ENCODE data around the gene MAP3K10. TPM values are rescaled to one million over a fixed set of nuclear protein-coding genes. Genes with fewer than 3 reads are reported as not detected.
A peak's percentile ranks its signal among the peaks of the same experiment; 100 is the strongest.

MAP3K10 gene
- total RNA-seq, 1 experiment from 2014 or later: 255 TPM

DNA sequence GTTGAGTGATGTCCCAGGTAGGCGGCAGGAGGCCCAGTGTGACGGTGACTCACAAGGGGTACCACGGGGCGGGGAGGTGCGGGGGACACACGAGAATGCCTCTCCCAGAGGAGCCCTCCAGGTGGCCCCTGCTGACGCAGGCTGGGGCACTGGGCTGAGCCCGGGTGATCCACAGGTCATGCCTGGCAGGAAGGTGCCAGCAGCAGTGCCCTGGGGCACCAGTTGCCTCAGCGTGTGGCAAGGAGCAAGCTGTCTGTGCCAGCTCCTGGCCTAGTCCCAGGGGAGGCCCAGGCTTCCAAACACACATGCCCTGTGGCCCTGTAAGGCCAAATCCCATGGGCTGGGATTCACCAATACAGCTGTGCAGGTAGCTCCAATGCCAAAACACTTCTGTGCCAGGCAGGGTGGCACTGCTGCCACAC, 65.9 kb downstream of the MAP3K10 start:
- no TSS peak for BruUV-seq (replicated peaks)

DNA sequence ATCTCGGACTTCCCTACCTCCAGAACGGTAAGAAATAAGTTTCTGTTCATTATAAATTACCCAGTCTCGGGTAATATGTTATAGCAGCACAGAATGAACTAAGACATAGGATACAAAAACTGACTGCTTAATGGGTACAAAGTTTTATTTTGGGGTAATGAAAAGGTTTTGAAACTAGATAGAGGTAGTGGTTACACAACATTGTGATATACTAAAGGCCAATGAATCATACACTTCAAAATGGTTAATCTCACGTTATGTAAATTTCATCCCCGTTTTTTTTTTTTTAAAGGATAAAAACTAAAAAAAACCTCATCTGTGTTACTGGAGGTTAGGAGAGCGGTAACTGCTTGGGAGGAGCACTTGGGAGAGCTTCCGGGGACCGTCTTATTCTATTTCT, 70.4 kb downstream of the MAP3K10 start:
- peaks cover 7% of the 10 kb centered on the region for H3K4me1 ChIP-seq (ENCODE audit: control insufficient read depth, insufficient read depth, low read length)
- H3K4me3 ChIP-seq (ENCODE audit: low read depth in 2 of 2, low read length in 2 of 2): no peak overlapping the region
- intact Hi-C loops (cut with micrococcal nuclease; ENCODE audit: unreplicated experiment): no loop called here
- TF ChIP-seq, protein P1, sequence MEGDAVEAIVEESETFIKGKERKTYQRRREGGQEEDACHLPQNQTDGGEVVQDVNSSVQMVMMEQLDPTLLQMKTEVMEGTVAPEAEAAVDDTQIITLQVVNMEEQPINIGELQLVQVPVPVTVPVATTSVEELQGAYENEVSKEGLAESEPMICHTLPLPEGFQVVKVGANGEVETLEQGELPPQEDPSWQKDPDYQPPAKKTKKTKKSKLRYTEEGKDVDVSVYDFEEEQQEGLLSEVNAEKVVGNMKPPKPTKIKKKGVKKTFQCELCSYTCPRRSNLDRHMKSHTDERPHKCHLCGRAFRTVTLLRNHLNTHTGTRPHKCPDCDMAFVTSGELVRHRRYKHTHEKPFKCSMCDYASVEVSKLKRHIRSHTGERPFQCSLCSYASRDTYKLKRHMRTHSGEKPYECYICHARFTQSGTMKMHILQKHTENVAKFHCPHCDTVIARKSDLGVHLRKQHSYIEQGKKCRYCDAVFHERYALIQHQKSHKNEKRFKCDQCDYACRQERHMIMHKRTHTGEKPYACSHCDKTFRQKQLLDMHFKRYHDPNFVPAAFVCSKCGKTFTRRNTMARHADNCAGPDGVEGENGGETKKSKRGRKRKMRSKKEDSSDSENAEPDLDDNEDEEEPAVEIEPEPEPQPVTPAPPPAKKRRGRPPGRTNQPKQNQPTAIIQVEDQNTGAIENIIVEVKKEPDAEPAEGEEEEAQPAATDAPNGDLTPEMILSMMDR (IDR thresholded peaks at IDR 0.05): no peak
- TF ChIP-seq, protein P2, sequence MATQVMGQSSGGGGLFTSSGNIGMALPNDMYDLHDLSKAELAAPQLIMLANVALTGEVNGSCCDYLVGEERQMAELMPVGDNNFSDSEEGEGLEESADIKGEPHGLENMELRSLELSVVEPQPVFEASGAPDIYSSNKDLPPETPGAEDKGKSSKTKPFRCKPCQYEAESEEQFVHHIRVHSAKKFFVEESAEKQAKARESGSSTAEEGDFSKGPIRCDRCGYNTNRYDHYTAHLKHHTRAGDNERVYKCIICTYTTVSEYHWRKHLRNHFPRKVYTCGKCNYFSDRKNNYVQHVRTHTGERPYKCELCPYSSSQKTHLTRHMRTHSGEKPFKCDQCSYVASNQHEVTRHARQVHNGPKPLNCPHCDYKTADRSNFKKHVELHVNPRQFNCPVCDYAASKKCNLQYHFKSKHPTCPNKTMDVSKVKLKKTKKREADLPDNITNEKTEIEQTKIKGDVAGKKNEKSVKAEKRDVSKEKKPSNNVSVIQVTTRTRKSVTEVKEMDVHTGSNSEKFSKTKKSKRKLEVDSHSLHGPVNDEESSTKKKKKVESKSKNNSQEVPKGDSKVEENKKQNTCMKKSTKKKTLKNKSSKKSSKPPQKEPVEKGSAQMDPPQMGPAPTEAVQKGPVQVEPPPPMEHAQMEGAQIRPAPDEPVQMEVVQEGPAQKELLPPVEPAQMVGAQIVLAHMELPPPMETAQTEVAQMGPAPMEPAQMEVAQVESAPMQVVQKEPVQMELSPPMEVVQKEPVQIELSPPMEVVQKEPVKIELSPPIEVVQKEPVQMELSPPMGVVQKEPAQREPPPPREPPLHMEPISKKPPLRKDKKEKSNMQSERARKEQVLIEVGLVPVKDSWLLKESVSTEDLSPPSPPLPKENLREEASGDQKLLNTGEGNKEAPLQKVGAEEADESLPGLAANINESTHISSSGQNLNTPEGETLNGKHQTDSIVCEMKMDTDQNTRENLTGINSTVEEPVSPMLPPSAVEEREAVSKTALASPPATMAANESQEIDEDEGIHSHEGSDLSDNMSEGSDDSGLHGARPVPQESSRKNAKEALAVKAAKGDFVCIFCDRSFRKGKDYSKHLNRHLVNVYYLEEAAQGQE (IDR thresholded peaks at IDR 0.05; ENCODE audit: insufficient read depth in 1 of 2, low read depth in 2 of 2, low read length in 1 of 2): no peak
- TF ChIP-seq POLR2AphosphoS5 (IDR thresholded peaks at IDR 0.05; ENCODE audit: low read depth, low read length) (no peak), TCF7L2 (IDR thresholded peaks at IDR 0.05; ENCODE audit: low read depth, low read length) (no peak), SIN3A (IDR thresholded peaks at IDR 0.05; ENCODE audit: borderline replicate concordance, insufficient read depth, low read depth, low read length) (no peak)
- no peak overlapping the region for H3K27ac ChIP-seq (ENCODE audit: low read length)
- TSS peak; percentile 14 for BruUV-seq (replicated peaks)
- H3K36me3 ChIP-seq (ENCODE audit: control insufficient read depth, insufficient read depth, low read length): peaks cover 9% of the 10 kb centered on the region; the same call in 1 of the 2 replicates
- ChIA-PET CTCF (interaction anchor here (0.5 to 2.3 kb wide), 3 partner anchors 22 to 127 kb away, joined by 5 to 18 read pairs (median 7); no protein-coding TSS in a partner anchor), POLR2A (interaction anchor here (0.6 to 1.2 kb wide), 5 partner anchors 21 to 1519 kb away, joined by 3 to 19 read pairs (median 4); no protein-coding TSS in a partner anchor)
- in situ Hi-C loops (cut with HindIII; ENCODE audit: low pct_unique_long_range_greater_than_20kb, low sequenced_read_pairs): loop anchor here (5.0 kb wide), 3 partner anchors 41 to 81 kb away; partner anchors contain the start of gene TTC9B
- no peak for ATAC-seq
- no peak for DNase-seq (ENCODE audit: low read depth, low spot score)
- no peaks in the 10 kb centered on the region for H3K27me3 ChIP-seq (ENCODE audit: control insufficient read depth, insufficient read depth, low read length)
- H3K9me3 ChIP-seq (ENCODE audit: control insufficient read depth, insufficient read depth, low read depth, low read length): no peaks in the 10 kb centered on the region

More for the DNA sequence above, 65.9 kb downstream of the MAP3K10 start:
- peak; percentile 51 for ATAC-seq
- H3K9me3 ChIP-seq (ENCODE audit: control insufficient read depth, insufficient read depth, low read depth, low read length): no peaks in the 10 kb centered on the region
- ChIA-PET POLR2A (interaction anchor here (0.6 to 1.0 kb wide), 9 partner anchors 19 to 1638 kb away, joined by 3 to 8 read pairs (median 4); no protein-coding TSS in a partner anchor), CTCF (interaction anchor here (0.6 to 2.4 kb wide), 7 partner anchors 10 to 817 kb away, joined by 3 to 15 read pairs (median 4); no protein-coding TSS in a partner anchor)
- H3K4me3 ChIP-seq (ENCODE audit: low read depth in 2 of 2, low read length in 2 of 2): no peak overlapping the region
- DNase-seq (ENCODE audit: low read depth, low spot score): no peak
- peaks cover 44% of the 10 kb centered on the region for H3K36me3 ChIP-seq (ENCODE audit: control insufficient read depth, insufficient read depth, low read length)
- peaks cover 12% of the 10 kb centered on the region for H3K4me1 ChIP-seq (ENCODE audit: control insufficient read depth, insufficient read depth, low read length)
- intact Hi-C loops (cut with micrococcal nuclease; ENCODE audit: unreplicated experiment) (no loop called here), in situ Hi-C loops (cut with HindIII; ENCODE audit: low pct_unique_long_range_greater_than_20kb, low sequenced_read_pairs) (no loop called here)
- no peak overlapping the region for H3K27ac ChIP-seq (ENCODE audit: low read length)
- TF ChIP-seq SIN3A (IDR thresholded peaks at IDR 0.05; ENCODE audit: borderline replicate concordance, insufficient read depth, low read depth, low read length) (no peak), TCF7L2 (IDR thresholded peaks at IDR 0.05; ENCODE audit: low read depth, low read length) (no peak), POLR2AphosphoS5 (IDR thresholded peaks at IDR 0.05; ENCODE audit: low read depth, low read length) (no peak)
- TF ChIP-seq, protein P2 (IDR thresholded peaks at IDR 0.05; ENCODE audit: insufficient read depth in 1 of 2, low read depth in 2 of 2, low read length in 1 of 2): no peak
- TF ChIP-seq, protein P1 (IDR thresholded peaks at IDR 0.05): no peak
- no peaks in the 10 kb centered on the region for H3K27me3 ChIP-seq (ENCODE audit: control insufficient read depth, insufficient read depth, low read length)

All from Panc1 (cell line).